ENCODE data around the gene VSX2. TPM values are rescaled to one million over a fixed set of nuclear protein-coding genes. Genes with fewer than 3 reads are reported as not detected.
"Not testable (repeated sequence)": the region's sequence is repeated elsewhere in the genome, so short reads cannot be mapped to it uniquely, and the experiment has no call there.

The VSX2 gene
- polyA plus RNA-seq, 2 donors: not detected

- WGBS, 2 donors: 59 to 65% methylated on average over 3 of the region's 3 CpGs
- no peak overlapping the region for H3K27ac ChIP-seq (ENCODE audit: low read depth in 2 of 2, low read length in 1 of 2)
- no peak overlapping the region for H3K4me3 ChIP-seq (ENCODE audit: low read depth in 1 of 2, low read length in 2 of 2)
- H3K36me3 ChIP-seq (ENCODE audit: control insufficient read depth in 2 of 2, insufficient read depth in 2 of 2, low read length in 1 of 2): no peaks in the 10 kb centered on the region
- H3K27me3 ChIP-seq (ENCODE audit: control insufficient read depth in 1 of 2, insufficient read depth in 2 of 2, low read length in 2 of 2): no peaks in the 10 kb centered on the region
- H3K9me3 ChIP-seq (ENCODE audit: control insufficient read depth in 2 of 2, insufficient read depth in 1 of 2, low read depth in 1 of 2, low read length in 1 of 2): no peaks in the 10 kb centered on the region
- peaks cover 2% of the 10 kb centered on the region in 2 donors for H3K4me1 ChIP-seq (ENCODE audit: control insufficient read depth in 2 of 2, insufficient read depth in 2 of 2, low read length in 1 of 2)
Observed at GRCh38 chr14:74267588-74267987, 28.3 kb downstream of the VSX2 start.

GRCh38 chr14:74270382-74271177, 31.3 kb downstream of the VSX2 start:
- not testable (repeated sequence) for H3K4me1 ChIP-seq (ENCODE audit: control insufficient read depth in 2 of 2, insufficient read depth in 2 of 2, low read length in 1 of 2); H3K9me3 ChIP-seq (ENCODE audit: control insufficient read depth in 2 of 2, insufficient read depth in 1 of 2, low read depth in 1 of 2, low read length in 1 of 2); H3K36me3 ChIP-seq (ENCODE audit: control insufficient read depth in 2 of 2, insufficient read depth in 2 of 2, low read length in 1 of 2); H3K27ac ChIP-seq (ENCODE audit: low read depth in 2 of 2, low read length in 1 of 2); H3K27me3 ChIP-seq (ENCODE audit: control insufficient read depth in 1 of 2, insufficient read depth in 2 of 2, low read length in 2 of 2); H3K4me3 ChIP-seq (ENCODE audit: low read depth in 1 of 2, low read length in 2 of 2)
- 55 to 58% methylated on average over 14 of the region's 14 CpGs for WGBS, 2 donors

GRCh38 chr14:74271365-74271764, 32.1 kb downstream of the VSX2 start:
- H3K4me1 ChIP-seq (ENCODE audit: control insufficient read depth in 2 of 2, insufficient read depth in 2 of 2, low read length in 1 of 2): no peaks in the 10 kb centered on the region
- no peak overlapping the region for H3K27ac ChIP-seq (ENCODE audit: low read depth in 2 of 2, low read length in 1 of 2)
- H3K36me3 ChIP-seq (ENCODE audit: control insufficient read depth in 2 of 2, insufficient read depth in 2 of 2, low read length in 1 of 2): no peaks in the 10 kb centered on the region
- no peak overlapping the region for H3K4me3 ChIP-seq (ENCODE audit: low read depth in 1 of 2, low read length in 2 of 2)
- H3K27me3 ChIP-seq (ENCODE audit: control insufficient read depth in 1 of 2, insufficient read depth in 2 of 2, low read length in 2 of 2): no peaks in the 10 kb centered on the region
- no peaks in the 10 kb centered on the region for H3K9me3 ChIP-seq (ENCODE audit: control insufficient read depth in 2 of 2, insufficient read depth in 1 of 2, low read depth in 1 of 2, low read length in 1 of 2)
- 86 to 100% methylated on average over 1 of the region's 1 CpG for WGBS, 2 donors

GRCh38 chr14:74275241-74275841, 36.1 kb downstream of the VSX2 start:
- WGBS, 2 donors: 49 to 55% methylated on average over 6 of the region's 6 CpGs
- no peaks in the 10 kb centered on the region for H3K4me1 ChIP-seq (ENCODE audit: control insufficient read depth in 2 of 2, insufficient read depth in 2 of 2, low read length in 1 of 2)
- no peak overlapping the region for H3K27ac ChIP-seq (ENCODE audit: low read depth in 2 of 2, low read length in 1 of 2)
- H3K36me3 ChIP-seq (ENCODE audit: control insufficient read depth in 2 of 2, insufficient read depth in 2 of 2, low read length in 1 of 2): no peaks in the 10 kb centered on the region
- H3K9me3 ChIP-seq (ENCODE audit: control insufficient read depth in 2 of 2, insufficient read depth in 1 of 2, low read depth in 1 of 2, low read length in 1 of 2): peaks cover 5 to 7% of the 10 kb centered on the region in 2 donors
- H3K27me3 ChIP-seq (ENCODE audit: control insufficient read depth in 1 of 2, insufficient read depth in 2 of 2, low read length in 2 of 2): no peaks in the 10 kb centered on the region
- no peak overlapping the region for H3K4me3 ChIP-seq (ENCODE audit: low read depth in 1 of 2, low read length in 2 of 2)

- 85 to 87% methylated on average over 2 of the region's 2 CpGs for WGBS, 2 donors
- Histone ChIP-seq H3K27me3 (ENCODE audit: control insufficient read depth in 1 of 2, insufficient read depth in 2 of 2, low read length in 2 of 2) (no peaks in the 10 kb centered on the region), H3K4me3 (ENCODE audit: low read depth in 1 of 2, low read length in 2 of 2) (no peak overlapping the region), H3K27ac (ENCODE audit: low read depth in 2 of 2, low read length in 1 of 2) (no peak overlapping the region), H3K36me3 (ENCODE audit: control insufficient read depth in 2 of 2, insufficient read depth in 2 of 2, low read length in 1 of 2) (peaks cover 0 to 2% of the 10 kb centered on the region in 2 donors), H3K9me3 (ENCODE audit: control insufficient read depth in 2 of 2, insufficient read depth in 1 of 2, low read depth in 1 of 2, low read length in 1 of 2) (peaks cover 5 to 7% of the 10 kb centered on the region in 2 donors), H3K4me1 (ENCODE audit: control insufficient read depth in 2 of 2, insufficient read depth in 2 of 2, low read length in 1 of 2) (no peaks in the 10 kb centered on the region)
Observed at GRCh38 chr14:74278080-74278479, 38.8 kb downstream of the VSX2 start.

GRCh38 chr14:74281069-74281468, 41.8 kb downstream of the VSX2 start:
- no peaks in the 10 kb centered on the region for H3K27me3 ChIP-seq (ENCODE audit: control insufficient read depth in 1 of 2, insufficient read depth in 2 of 2, low read length in 2 of 2)
- H3K36me3 ChIP-seq (ENCODE audit: control insufficient read depth in 2 of 2, insufficient read depth in 2 of 2, low read length in 1 of 2): peaks cover 3 to 5% of the 10 kb centered on the region in 2 donors
- H3K4me1 ChIP-seq (ENCODE audit: control insufficient read depth in 2 of 2, insufficient read depth in 2 of 2, low read length in 1 of 2): no peaks in the 10 kb centered on the region
- H3K4me3 ChIP-seq (ENCODE audit: low read depth in 1 of 2, low read length in 2 of 2): no peak overlapping the region
- no peak overlapping the region for H3K27ac ChIP-seq (ENCODE audit: low read depth in 2 of 2, low read length in 1 of 2)
- 96 to 98% methylated on average over 2 of the region's 2 CpGs for WGBS, 2 donors
- H3K9me3 ChIP-seq (ENCODE audit: control insufficient read depth in 2 of 2, insufficient read depth in 1 of 2, low read depth in 1 of 2, low read length in 1 of 2): peaks cover 5 to 7% of the 10 kb centered on the region in 2 donors

- Histone ChIP-seq H3K36me3 (ENCODE audit: control insufficient read depth in 2 of 2, insufficient read depth in 2 of 2, low read length in 1 of 2) (peaks cover 19 to 44% of the 10 kb centered on the region in 2 donors), H3K4me1 (ENCODE audit: control insufficient read depth in 2 of 2, insufficient read depth in 2 of 2, low read length in 1 of 2) (no peaks in the 10 kb centered on the region), H3K4me3 (ENCODE audit: low read depth in 1 of 2, low read length in 2 of 2) (no peak overlapping the region), H3K27me3 (ENCODE audit: control insufficient read depth in 1 of 2, insufficient read depth in 2 of 2, low read length in 2 of 2) (no peaks in the 10 kb centered on the region), H3K27ac (ENCODE audit: low read depth in 2 of 2, low read length in 1 of 2) (no peak overlapping the region), H3K9me3 (ENCODE audit: control insufficient read depth in 2 of 2, insufficient read depth in 1 of 2, low read depth in 1 of 2, low read length in 1 of 2) (no peaks in the 10 kb centered on the region)
- WGBS, 2 donors: 86 to 93% methylated on average over 7 of the region's 7 CpGs
Observed at GRCh38 chr14:74286736-74287135, 47.5 kb downstream of the VSX2 start.

GRCh38 chr14:74289801-74290200, 50.6 kb downstream of the VSX2 start:
- H3K27ac ChIP-seq (ENCODE audit: low read depth in 2 of 2, low read length in 1 of 2): no peak overlapping the region
- no peaks in the 10 kb centered on the region for H3K9me3 ChIP-seq (ENCODE audit: control insufficient read depth in 2 of 2, insufficient read depth in 1 of 2, low read depth in 1 of 2, low read length in 1 of 2)
- H3K36me3 ChIP-seq (ENCODE audit: control insufficient read depth in 2 of 2, insufficient read depth in 2 of 2, low read length in 1 of 2): peaks cover 18 to 63% of the 10 kb centered on the region in 2 donors
- H3K27me3 ChIP-seq (ENCODE audit: control insufficient read depth in 1 of 2, insufficient read depth in 2 of 2, low read length in 2 of 2): no peaks in the 10 kb centered on the region
- no peaks in the 10 kb centered on the region for H3K4me1 ChIP-seq (ENCODE audit: control insufficient read depth in 2 of 2, insufficient read depth in 2 of 2, low read length in 1 of 2)
- no peak overlapping the region for H3K4me3 ChIP-seq (ENCODE audit: low read depth in 1 of 2, low read length in 2 of 2)
- 83 to 84% methylated on average over 5 of the region's 5 CpGs for WGBS, 2 donors

GRCh38 chr14:74290415-74290814, 51.2 kb downstream of the VSX2 start:
- H3K4me3 ChIP-seq (ENCODE audit: low read depth in 1 of 2, low read length in 2 of 2): no peak overlapping the region
- peaks cover 18 to 68% of the 10 kb centered on the region in 2 donors for H3K36me3 ChIP-seq (ENCODE audit: control insufficient read depth in 2 of 2, insufficient read depth in 2 of 2, low read length in 1 of 2)
- no peaks in the 10 kb centered on the region for H3K27me3 ChIP-seq (ENCODE audit: control insufficient read depth in 1 of 2, insufficient read depth in 2 of 2, low read length in 2 of 2)
- no peak overlapping the region for H3K27ac ChIP-seq (ENCODE audit: low read depth in 2 of 2, low read length in 1 of 2)
- H3K9me3 ChIP-seq (ENCODE audit: control insufficient read depth in 2 of 2, insufficient read depth in 1 of 2, low read depth in 1 of 2, low read length in 1 of 2): no peaks in the 10 kb centered on the region
- H3K4me1 ChIP-seq (ENCODE audit: control insufficient read depth in 2 of 2, insufficient read depth in 2 of 2, low read length in 1 of 2): no peaks in the 10 kb centered on the region
- 75 to 78% methylated on average over 7 of the region's 7 CpGs for WGBS, 2 donors

- 84 to 86% methylated on average over 11 of the region's 11 CpGs for WGBS, 2 donors
- Histone ChIP-seq H3K4me3 (ENCODE audit: low read depth in 1 of 2, low read length in 2 of 2) (no peak overlapping the region), H3K9me3 (ENCODE audit: control insufficient read depth in 2 of 2, insufficient read depth in 1 of 2, low read depth in 1 of 2, low read length in 1 of 2) (no peaks in the 10 kb centered on the region), H3K36me3 (ENCODE audit: control insufficient read depth in 2 of 2, insufficient read depth in 2 of 2, low read length in 1 of 2) (peaks cover 17 to 67% of the 10 kb centered on the region in 2 donors), H3K27me3 (ENCODE audit: control insufficient read depth in 1 of 2, insufficient read depth in 2 of 2, low read length in 2 of 2) (no peaks in the 10 kb centered on the region), H3K4me1 (ENCODE audit: control insufficient read depth in 2 of 2, insufficient read depth in 2 of 2, low read length in 1 of 2) (no peaks in the 10 kb centered on the region), H3K27ac (ENCODE audit: low read depth in 2 of 2, low read length in 1 of 2) (no peak overlapping the region)
Observed at GRCh38 chr14:74292061-74292460, 52.8 kb downstream of the VSX2 start.

Data from esophagus (tissue), 2 donors.